SKM-1 (cell line): ENCODE measurements around the gene ZNF521.

Experiments
- DNase-seq: peaks from one replicate; lab custom pipeline; 2025; ENCODE audit not compliant: unreplicated experiment; lab: John Stamatoyannopoulos, UW

The ZNF521 gene

DNA sequence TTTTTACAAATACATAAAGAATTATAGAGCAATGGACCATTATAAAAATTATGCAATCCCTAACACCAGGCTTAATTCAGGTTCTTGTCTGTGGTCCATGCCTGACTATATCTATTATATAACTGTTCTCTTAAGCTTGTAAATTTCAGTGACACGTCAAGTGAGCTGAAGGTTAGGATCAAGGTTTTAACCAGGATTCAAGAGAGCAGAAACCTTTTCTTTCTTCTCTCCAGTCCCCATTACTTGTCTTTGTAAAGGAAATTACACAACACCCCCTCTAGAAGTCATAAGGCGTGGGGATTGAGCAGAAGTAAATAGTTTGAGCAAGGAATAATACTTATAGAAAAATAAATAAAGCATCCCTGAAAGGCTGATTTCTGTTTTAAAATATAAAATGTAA, 122.0 kb downstream of the ZNF521 start:
- no peak for DNase-seq

DNA sequence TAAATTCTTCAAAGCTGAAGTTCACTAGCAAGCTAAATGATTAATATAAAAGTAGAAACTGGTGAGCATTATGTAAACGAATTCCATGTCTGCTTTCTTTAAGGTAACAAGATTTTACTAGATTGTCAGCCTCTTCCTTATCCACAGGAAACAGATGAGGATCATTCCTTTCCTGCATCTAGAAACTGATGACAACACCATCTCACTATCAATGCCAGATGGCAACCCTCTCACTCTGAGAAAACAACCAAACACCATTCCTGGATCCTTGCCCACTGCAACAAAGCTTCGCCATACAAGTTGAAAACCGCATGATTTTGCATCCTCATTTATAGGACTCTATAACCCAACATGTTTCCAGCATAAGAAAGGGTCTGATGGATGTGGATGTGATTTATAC, 122.9 kb downstream of the ZNF521 start:
- DNase-seq = no peak

GRCh38 chr18:25228410-25228809, 123.6 kb downstream of the ZNF521 start:
- DNase-seq = no peak

- no peak for DNase-seq
These were observed 126.8 kb downstream of the ZNF521 start for GRCh38 chr18:25225151-25225550.

GRCh38 chr18:25223899-25224886, 127.8 kb downstream of the ZNF521 start:
- no peak for DNase-seq

GRCh38 chr18:25223211-25223610, 128.8 kb downstream of the ZNF521 start:
- no peak for DNase-seq

DNA sequence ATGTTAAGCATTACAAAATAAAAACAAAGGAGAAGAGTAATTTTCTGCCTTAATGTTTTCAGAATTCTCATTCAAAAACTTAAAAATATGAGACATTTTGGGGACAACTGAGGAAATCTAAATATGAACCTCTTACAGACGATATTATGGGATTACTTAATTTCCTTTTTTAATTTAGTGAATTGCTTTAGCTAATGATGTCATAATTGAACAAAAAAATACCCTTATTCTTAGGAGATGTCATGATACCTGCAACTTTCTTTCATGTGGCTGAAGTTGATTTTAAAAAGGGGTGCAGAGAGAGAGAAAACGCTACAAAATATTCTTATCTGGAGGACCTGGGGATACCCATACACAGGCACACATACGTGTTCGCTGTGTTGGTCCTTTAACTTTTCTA, 129.3 kb downstream of the ZNF521 start:
- no peak for DNase-seq

DNA sequence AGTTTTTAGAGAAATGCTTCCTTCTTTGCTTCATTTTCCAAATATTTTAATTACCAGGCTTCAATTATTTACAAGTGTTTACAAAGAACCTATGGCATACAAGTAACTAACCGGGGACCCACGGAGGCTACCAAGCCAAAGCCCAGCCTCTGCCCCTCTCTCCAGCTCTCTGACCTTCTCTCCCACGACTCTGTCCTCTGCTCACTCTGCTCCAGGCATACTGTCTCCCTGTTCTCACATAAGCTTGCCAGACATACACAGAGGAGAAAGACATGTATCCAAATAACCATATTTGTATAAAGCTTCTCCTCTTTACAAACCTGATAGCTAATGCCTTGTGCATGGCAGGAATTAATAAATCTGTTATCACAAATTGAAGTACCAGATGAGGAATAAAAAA, 141.3 kb downstream of the ZNF521 start:
- DNase-seq = no peak

DNA sequence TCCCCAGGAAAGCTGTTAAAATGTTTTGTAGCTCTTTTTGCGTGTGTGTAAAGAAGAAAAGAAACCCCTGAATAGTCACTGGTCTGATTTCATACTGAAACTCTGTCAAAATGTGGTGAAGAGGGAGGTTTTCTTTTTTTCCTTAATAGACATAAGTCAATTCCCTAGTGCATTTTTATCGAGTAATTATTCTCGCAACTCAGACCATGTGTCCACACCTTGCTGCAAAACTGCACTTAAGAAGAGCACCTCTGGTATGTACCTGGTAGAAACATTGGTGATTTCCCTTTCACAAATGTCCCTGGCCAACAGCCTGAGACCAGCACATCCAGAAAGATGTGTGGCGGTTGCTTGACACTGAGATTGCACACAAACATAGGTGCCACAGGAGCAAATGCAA, 159.9 kb downstream of the ZNF521 start:
- no peak for DNase-seq

DNA sequence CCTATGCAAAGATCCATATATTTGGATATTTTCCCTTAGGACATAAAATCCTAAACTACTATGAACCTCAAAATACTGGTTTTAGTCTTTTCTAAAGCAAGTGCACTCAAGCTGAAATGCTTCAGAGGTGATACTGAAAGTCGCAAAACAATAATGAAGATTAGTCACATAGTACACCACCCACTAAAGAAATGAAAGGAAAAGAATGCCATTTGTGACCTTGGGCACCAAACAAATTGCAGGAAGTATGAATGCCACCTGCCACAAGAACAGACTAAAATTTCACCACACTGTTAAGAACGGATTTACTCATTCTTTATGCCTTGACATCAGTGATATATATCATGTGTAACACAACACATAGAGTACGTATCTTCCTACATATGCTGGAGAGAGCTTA, 161.5 kb downstream of the ZNF521 start:
- no peak for DNase-seq

DNA sequence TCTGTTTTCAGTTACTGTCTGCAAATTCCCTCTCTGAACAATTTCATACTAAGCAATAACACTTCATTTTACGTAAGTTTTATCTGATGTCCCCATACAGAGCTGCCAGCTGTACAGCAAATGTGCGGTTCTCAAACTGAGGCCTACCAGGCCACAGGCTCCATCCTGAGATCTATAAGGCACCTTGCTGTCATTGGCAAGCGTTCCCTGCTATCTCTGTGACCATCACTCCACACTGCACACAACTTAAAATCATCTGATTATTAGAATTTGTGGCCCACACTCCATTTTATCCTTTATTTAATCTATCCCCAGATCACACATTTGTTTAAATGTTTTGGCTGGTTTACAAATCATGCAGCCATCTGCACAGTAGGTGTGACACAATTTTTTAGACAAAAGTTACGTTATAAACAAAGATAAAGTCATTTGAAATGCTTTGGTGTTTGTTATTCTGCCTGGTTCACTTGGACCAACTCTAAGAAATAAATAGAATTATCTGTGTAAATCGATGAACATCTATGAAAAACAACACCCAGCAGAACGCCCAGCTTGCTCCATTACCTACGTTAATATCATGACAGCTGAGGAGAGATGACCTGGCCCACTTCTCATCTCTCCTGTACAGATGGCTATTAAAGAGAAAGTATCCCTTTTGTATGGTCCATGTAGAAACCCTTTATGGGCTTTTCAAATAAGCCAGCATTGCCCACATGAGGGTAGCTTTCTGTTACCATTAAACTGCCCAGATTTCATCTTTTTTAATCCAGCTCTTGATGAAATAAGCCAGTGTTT, 162.4 kb downstream of the ZNF521 start:
- DNase-seq = no peak

- DNase-seq = no peak
These were observed 164.3 kb downstream of the ZNF521 start for GRCh38 chr18:25187521-25188192.

DNA sequence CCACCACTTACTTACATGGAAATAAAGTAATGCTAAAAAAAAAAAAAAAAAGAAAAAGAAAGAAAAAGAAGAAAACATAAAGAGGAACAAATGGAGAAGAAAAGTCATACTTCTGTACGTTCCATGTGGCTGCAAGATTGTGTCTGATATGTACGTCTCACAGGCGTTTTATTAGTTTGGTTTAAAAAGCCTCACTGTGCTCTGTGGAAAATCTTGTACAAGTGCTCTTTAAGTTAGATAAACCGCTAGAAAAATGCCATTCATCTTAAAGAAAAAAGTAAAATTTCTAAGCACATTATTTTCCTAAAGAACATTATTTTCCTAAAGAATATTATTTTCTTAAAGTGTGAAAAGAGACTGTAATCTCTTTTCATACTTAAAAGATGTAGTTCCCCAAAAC, 165.1 kb downstream of the ZNF521 start:
- no peak for DNase-seq

GRCh38 chr18:25181993-25182392, 170.0 kb downstream of the ZNF521 start:
- no peak for DNase-seq

- no peak for DNase-seq
These were observed 170.4 kb downstream of the ZNF521 start for GRCh38 chr18:25181581-25181980.

GRCh38 chr18:25180973-25181548, 170.9 kb downstream of the ZNF521 start:
- DNase-seq = no peak

DNA sequence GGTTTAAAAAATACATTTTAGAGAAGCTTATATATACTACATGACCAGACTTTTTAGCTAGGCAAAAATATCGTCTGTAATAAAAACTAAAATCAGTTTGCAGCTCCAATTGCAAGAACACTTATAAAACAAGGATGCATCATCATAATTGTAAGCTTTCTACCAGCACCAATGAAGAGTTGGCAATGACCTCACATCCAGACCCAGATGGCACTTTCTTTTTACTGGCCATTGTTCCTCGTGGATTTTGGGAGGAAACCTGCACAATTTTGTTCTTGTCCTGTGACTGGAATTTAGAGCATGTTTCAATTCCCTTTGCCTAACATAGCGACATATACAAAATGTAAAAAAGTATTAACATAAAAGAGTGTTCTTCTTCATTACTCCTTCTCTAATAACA, 174.3 kb downstream of the ZNF521 start:
- no peak for DNase-seq

GRCh38 chr18:25176518-25177042, 175.4 kb downstream of the ZNF521 start:
- DNase-seq = no peak

DNA sequence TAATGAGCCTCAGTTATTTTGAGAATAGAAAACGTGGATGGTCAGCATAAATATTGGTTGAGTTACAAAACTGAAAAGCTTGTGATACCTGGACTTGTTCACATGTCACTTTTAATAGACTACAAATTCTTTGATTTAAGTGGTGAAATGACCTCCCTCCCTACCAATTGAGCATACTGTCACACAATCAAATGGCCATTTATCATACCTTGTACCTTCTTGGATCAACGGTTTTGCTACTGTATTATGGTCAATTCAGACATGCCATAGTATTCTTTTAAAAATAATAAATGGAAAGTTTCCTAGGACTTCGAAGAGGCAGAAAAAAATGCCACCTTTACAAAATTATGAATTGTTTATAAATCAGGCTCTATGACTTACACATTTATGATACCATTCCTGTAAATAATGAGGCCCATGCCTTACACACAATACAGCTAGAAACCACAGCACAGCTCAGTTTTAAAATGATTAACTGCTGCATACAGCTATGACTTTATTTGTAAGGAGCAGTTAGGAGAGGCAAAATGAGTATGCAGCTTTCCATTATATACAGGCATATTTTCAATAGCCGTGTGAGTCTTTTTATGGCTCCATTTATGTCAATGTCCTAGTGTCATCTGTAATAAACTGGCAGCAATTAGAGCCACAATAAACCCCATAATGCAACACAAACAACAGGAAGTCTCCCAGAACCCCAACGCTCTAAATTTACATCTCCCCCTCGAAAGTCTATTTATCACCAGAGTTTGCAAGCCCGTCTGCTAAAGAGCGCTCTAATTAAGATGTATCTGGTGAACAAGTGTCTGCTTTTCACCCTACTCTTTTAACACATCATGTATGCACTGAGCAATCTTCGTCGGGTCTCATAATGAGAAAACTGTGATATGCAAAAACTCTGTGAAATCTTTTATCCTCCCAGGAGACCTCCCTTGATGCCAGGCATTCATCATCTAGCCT, 176.1 kb downstream of the ZNF521 start:
- DNase-seq = no peak

DNA sequence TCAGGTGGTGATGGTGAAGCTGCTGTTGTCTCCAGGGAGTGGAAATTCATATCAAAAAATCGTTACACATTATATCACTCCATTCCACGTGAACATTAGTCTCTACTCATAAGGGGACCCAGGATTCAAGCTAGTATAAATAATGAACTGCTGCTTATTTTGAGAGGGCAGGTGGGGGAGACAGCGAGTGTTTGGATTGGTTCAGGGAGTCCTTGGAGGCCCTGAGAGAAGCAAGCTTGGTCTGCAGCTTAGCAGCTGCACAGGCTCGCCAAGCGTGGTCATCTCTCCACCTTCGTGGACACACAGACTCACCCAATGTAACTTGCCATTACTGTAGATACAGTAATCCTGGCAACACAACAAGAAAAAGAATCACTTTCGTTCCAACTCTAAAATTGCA, 177.6 kb downstream of the ZNF521 start:
- DNase-seq = no peak
